HepG2 (cell line): Measurements from ENCODE around the gene LIME1. TPM values are rescaled to one million over a fixed set of nuclear protein-coding genes. Genes with fewer than 3 reads are reported as not detected.

Source experiments
- ATF2 ChIP-seq: sonication (generic); formaldehyde crosslinking; IDR thresholded peaks from 2 replicates; pipeline ENCODE4 v1.4.0; 2020; ENCODE audit warnings: missing genetic modification reagents
- ATRX ChIP-seq: sonication (generic); formaldehyde crosslinking; IDR thresholded peaks from 2 replicates; pipeline ENCODE4 v1.4.0; 2020; ENCODE audit warnings: missing genetic modification reagents, borderline replicate concordance
- HDAC2 ChIP-seq: sonication (generic); formaldehyde crosslinking; IDR thresholded peaks from 2 replicates; pipeline ENCODE4 v1.4.0; 2020; ENCODE audit warnings: missing genetic modification reagents
- LBX2 ChIP-seq: sonication (generic); formaldehyde crosslinking; IDR thresholded peaks from 2 replicates; pipeline ENCODE4 v1.5.0; 2020; ENCODE audit warnings: missing genetic modification reagents, mild to moderate bottlenecking, borderline replicate concordance
- REXO4 ChIP-seq: sonication (generic); formaldehyde crosslinking; IDR thresholded peaks from 2 replicates; pipeline ENCODE4 v1.8.0; 2022; ENCODE audit warnings: missing genetic modification reagents, mild to moderate bottlenecking, borderline replicate concordance
- SPEN ChIP-seq: sonication (generic); formaldehyde crosslinking; IDR thresholded peaks from 2 replicates; pipeline ENCODE4 v1.5.1; 2020; ENCODE audit warnings: low read depth, mild to moderate bottlenecking, missing genetic modification reagents
- TOPORS ChIP-seq: sonication (generic); formaldehyde crosslinking; IDR thresholded peaks from 2 replicates; pipeline ENCODE4 v1.8.0; 2023; ENCODE audit warnings: mild to moderate bottlenecking, missing genetic modification reagents
- ZBTB20 ChIP-seq: sonication (generic); formaldehyde crosslinking; IDR thresholded peaks from 2 replicates; pipeline ENCODE4 v1.8.1; 2023; ENCODE audit warnings: missing genetic modification reagents, low read depth, mild to moderate bottlenecking, borderline replicate concordance
- ZBTB7A ChIP-seq: sonication (generic); formaldehyde crosslinking; IDR thresholded peaks from 2 replicates; pipeline ENCODE4 v1.8.0; 2022; ENCODE audit warnings: mild to moderate bottlenecking, missing genetic modification reagents
- ZNF232 ChIP-seq: sonication (generic); formaldehyde crosslinking; IDR thresholded peaks from 2 replicates; pipeline ENCODE4 v1.4.0; 2020; ENCODE audit warnings: missing genetic modification reagents, borderline replicate concordance
- ZNF256 ChIP-seq: sonication (generic); formaldehyde crosslinking; conservative IDR thresholded peaks from 2 replicates; pipeline ENCODE4 v1.4.0; 2020; ENCODE audit warnings: missing genetic modification reagents
- ZNF350 ChIP-seq: sonication (generic); formaldehyde crosslinking; IDR thresholded peaks from 2 replicates; pipeline ENCODE4 v1.4.0; 2020; ENCODE audit warnings: mild to moderate bottlenecking, low read depth, missing genetic modification reagents, borderline replicate concordance
- ZNF367 ChIP-seq: sonication (generic); formaldehyde crosslinking; IDR thresholded peaks from 2 replicates; pipeline ENCODE4 v1.4.0; 2020; ENCODE audit warnings: missing genetic modification reagents, borderline replicate concordance
- ZNF550 ChIP-seq: sonication (generic); formaldehyde crosslinking; IDR thresholded peaks from 2 replicates; pipeline ENCODE4 v1.4.0; 2020; ENCODE audit warnings: mild to moderate bottlenecking, missing genetic modification reagents, borderline replicate concordance
- ZNF567 ChIP-seq: sonication (generic); formaldehyde crosslinking; IDR thresholded peaks from 2 replicates; pipeline ENCODE4 v1.8.1; 2023; ENCODE audit warnings: mild to moderate bottlenecking, missing genetic modification reagents, borderline replicate concordance
- ZNF570 ChIP-seq: sonication (generic); formaldehyde crosslinking; IDR thresholded peaks from 2 replicates; pipeline ENCODE4 v1.4.0; 2020; ENCODE audit warnings: mild to moderate bottlenecking, missing genetic modification reagents, borderline replicate concordance
- polyA plus RNA-seq, 8 experiments: library from polyadenylated mRNA; depleted of rRNA in 3 of 8; stranded (reverse) in 7 of 8; unstranded in 1 of 8; fragments of >200 nt; fragmentation: Illumina TruSeq in 4 of 8; extraction: Trizol in 4 of 8; gene quantifications; 2 replicates each; pipeline versions ENCODE4 v1.2.1 to v1.2.3, GENCODE V29; 2011 to 2016; ENCODE audit warnings: low read depth in 4 of 8, missing spikeins in 1 of 8, mixed read lengths in 1 of 8; ENCODE audit not compliant: insufficient read depth in 1 of 8
- total RNA-seq, 5 experiments: library from RNA; depleted of rRNA; stranded (reverse); fragments of >200 nt; fragmentation: Illumina TruSeq; extraction: Trizol; gene quantifications; 2 replicates each; pipeline ENCODE4 v1.2.3, GENCODE V29; 2016; ENCODE audit warnings: low read depth in 1 of 5
- TF ChIP-seq, protein P1 (sequence below): sonication (generic); formaldehyde crosslinking; IDR thresholded peaks from 2 replicates; pipeline ENCODE4 v1.5.0; 2020; ENCODE audit warnings: mild to moderate bottlenecking, missing genetic modification reagents
- TF ChIP-seq, protein P2 (sequence below): sonication (generic); formaldehyde crosslinking; IDR thresholded peaks from 2 replicates; pipeline ENCODE4 v1.4.0; 2020; ENCODE audit warnings: missing genetic modification reagents, borderline replicate concordance
- TF ChIP-seq, protein P3 (sequence below): sonication (generic); formaldehyde crosslinking; IDR thresholded peaks from 2 replicates; pipeline ENCODE4 v1.8.0; 2022; ENCODE audit warnings: mild to moderate bottlenecking, missing genetic modification reagents, borderline replicate concordance

Gene LIME1
- total and polyA plus RNA-seq, 2 of the 13 experiments (the other 11 are each of a cell fraction or from before 2014, with no cell fraction given), result 13.0 to 61.5 TPM

GRCh38 chr20:63708301-63709148 is 27.9 kb upstream of the LIME1 start (continued):
- TF ChIP-seq, protein P1, sequence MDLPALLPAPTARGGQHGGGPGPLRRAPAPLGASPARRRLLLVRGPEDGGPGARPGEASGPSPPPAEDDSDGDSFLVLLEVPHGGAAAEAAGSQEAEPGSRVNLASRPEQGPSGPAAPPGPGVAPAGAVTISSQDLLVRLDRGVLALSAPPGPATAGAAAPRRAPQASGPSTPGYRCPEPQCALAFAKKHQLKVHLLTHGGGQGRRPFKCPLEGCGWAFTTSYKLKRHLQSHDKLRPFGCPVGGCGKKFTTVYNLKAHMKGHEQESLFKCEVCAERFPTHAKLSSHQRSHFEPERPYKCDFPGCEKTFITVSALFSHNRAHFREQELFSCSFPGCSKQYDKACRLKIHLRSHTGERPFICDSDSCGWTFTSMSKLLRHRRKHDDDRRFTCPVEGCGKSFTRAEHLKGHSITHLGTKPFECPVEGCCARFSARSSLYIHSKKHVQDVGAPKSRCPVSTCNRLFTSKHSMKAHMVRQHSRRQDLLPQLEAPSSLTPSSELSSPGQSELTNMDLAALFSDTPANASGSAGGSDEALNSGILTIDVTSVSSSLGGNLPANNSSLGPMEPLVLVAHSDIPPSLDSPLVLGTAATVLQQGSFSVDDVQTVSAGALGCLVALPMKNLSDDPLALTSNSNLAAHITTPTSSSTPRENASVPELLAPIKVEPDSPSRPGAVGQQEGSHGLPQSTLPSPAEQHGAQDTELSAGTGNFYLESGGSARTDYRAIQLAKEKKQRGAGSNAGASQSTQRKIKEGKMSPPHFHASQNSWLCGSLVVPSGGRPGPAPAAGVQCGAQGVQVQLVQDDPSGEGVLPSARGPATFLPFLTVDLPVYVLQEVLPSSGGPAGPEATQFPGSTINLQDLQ (CRISPR knock-in tag), result no peak
- TF ChIP-seq ZBTB20 (CRISPR knock-in tag) (0 out of 2 replicates have a peak, but pooled peaks have one; percentile 34), REXO4 (CRISPR knock-in tag) (no peak), ZNF256 (no peak; the same call in 1 of the 2 replicates), ZBTB7A (CRISPR knock-in tag) (no peak), ATRX (CRISPR knock-in tag) (no peak), SPEN (CRISPR knock-in tag) (no peak), LBX2 (CRISPR knock-in tag) (peak; percentile 87), ZNF567 (no peak), ZNF550 (CRISPR knock-in tag) (0 out of 2 replicates have a peak, but pooled peaks have one; percentile 56), ATF2 (CRISPR knock-in tag) (no peak), ZNF367 (peak; percentile 65; the same call in 1 of the 2 replicates), ZNF570 (CRISPR knock-in tag) (no peak), TOPORS (no peak), ZNF350 (0 out of 2 replicates have a peak, but pooled peaks have one; percentile 6), HDAC2 (CRISPR knock-in tag) (no peak), ZNF232 (CRISPR knock-in tag) (no peak)
- TF ChIP-seq, protein P2, sequence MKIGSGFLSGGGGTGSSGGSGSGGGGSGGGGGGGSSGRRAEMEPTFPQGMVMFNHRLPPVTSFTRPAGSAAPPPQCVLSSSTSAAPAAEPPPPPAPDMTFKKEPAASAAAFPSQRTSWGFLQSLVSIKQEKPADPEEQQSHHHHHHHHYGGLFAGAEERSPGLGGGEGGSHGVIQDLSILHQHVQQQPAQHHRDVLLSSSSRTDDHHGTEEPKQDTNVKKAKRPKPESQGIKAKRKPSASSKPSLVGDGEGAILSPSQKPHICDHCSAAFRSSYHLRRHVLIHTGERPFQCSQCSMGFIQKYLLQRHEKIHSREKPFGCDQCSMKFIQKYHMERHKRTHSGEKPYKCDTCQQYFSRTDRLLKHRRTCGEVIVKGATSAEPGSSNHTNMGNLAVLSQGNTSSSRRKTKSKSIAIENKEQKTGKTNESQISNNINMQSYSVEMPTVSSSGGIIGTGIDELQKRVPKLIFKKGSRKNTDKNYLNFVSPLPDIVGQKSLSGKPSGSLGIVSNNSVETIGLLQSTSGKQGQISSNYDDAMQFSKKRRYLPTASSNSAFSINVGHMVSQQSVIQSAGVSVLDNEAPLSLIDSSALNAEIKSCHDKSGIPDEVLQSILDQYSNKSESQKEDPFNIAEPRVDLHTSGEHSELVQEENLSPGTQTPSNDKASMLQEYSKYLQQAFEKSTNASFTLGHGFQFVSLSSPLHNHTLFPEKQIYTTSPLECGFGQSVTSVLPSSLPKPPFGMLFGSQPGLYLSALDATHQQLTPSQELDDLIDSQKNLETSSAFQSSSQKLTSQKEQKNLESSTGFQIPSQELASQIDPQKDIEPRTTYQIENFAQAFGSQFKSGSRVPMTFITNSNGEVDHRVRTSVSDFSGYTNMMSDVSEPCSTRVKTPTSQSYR, result 0 out of 2 replicates have a peak, but pooled peaks have one; percentile 20
- TF ChIP-seq, protein P3, sequence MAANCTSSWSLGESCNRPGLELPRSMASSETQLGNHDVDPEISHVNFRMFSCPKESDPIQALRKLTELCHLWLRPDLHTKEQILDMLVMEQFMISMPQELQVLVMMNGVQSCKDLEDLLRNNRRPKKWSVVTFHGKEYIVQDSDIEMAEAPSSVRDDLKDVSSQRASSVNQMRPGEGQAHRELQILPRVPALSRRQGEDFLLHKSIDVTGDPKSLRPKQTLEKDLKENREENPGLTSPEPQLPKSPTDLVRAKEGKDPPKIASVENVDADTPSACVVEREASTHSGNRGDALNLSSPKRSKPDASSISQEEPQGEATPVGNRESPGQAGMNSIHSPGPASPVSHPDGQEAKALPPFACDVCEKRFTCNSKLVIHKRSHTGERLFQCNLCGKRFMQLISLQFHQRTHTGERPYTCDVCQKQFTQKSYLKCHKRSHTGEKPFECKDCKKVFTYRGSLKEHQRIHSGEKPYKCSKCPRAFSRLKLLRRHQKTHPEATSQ (CRISPR knock-in tag), result no peak
